ENCODE results near the gene MRPS18B. TPM values are rescaled to one million over a fixed set of nuclear protein-coding genes. Genes with fewer than 3 reads are reported as not detected.
"Not testable (repeated sequence)": the region's sequence is repeated elsewhere in the genome, so short reads cannot be mapped to it uniquely, and the experiment has no call there.

MRPS18B gene
- total RNA-seq, 6 donors from 2014 or later = 23.0 to 62.5 (median 45.7) TPM

- whole genome bisulfite sequencing, 2 donors = 90 to 91% methylated on average over 1 of the region's 1 CpG
- ATAC-seq (ENCODE audit: low FRiP score in 2 of 2) = no peak
- TF ChIP-seq EP300 (IDR thresholded peaks at IDR 0.05) (no peak), POLR2AphosphoS5 (IDR thresholded peaks at IDR 0.05) (no peak), POLR2A (IDR thresholded peaks at IDR 0.05) (no peak)
- TF ChIP-seq, protein P1, sequence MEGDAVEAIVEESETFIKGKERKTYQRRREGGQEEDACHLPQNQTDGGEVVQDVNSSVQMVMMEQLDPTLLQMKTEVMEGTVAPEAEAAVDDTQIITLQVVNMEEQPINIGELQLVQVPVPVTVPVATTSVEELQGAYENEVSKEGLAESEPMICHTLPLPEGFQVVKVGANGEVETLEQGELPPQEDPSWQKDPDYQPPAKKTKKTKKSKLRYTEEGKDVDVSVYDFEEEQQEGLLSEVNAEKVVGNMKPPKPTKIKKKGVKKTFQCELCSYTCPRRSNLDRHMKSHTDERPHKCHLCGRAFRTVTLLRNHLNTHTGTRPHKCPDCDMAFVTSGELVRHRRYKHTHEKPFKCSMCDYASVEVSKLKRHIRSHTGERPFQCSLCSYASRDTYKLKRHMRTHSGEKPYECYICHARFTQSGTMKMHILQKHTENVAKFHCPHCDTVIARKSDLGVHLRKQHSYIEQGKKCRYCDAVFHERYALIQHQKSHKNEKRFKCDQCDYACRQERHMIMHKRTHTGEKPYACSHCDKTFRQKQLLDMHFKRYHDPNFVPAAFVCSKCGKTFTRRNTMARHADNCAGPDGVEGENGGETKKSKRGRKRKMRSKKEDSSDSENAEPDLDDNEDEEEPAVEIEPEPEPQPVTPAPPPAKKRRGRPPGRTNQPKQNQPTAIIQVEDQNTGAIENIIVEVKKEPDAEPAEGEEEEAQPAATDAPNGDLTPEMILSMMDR (IDR thresholded peaks at IDR 0.05) = no peak
- Histone ChIP-seq H3K9me3 (no peaks in the 10 kb centered on the region), H3K27me3 (no peaks in the 10 kb centered on the region), H3K4me1 (peaks cover 0 to 33% (median 17%) of the 10 kb centered on the region in 4 donors), H3K4me3 (no peak overlapping the region), H3K36me3 (peaks cover 13 to 75% (median 46%) of the 10 kb centered on the region in 4 donors), H3K27ac (peak overlapping the region; percentile 39 to 73 (median 66))
- no peak for DNase-seq
Measured at GRCh38 chr6:30592287-30592686, 25.4 kb upstream of the MRPS18B start.

DNA sequence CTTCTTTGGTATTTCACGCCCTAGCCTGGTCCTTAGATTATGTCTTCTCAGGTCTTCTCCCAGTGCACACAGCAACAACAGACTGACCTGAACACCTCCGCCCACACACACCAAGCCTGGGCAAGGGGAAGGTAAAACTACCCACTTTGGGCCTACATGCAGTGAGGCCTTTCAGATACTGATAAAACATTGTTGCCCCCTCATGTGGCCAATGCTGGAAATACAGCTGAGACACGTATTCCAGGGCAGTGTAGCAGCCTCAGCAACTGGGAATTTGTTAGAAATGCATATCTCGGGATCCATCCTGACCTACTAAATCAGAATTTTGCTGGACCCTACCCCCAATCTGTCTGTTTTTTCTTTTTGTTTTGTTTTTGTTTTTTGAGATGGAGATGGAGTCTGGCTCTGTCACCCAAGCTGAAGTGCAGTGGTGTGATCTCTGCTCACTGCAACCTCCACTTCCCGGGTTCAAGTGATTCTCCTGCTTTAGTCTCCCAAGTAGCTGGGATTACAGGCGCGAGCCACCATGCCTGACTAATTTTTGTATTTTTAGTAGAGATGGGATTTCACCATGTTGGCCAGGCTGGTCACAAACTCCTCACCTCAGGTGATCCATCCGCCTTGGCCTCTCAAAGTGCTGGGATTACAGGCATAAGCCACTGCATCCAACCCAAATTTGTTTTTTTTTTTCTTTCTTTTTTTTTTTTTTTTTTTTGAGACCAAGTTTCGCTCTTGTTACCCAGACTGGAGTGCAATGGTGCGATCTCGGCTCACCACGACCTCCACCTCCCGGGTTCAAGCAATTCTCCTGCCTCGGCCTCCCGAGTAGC lies 20.1 kb upstream of the MRPS18B start:
- not testable (repeated sequence) for H3K9me3 ChIP-seq, H3K4me3 ChIP-seq, H3K4me1 ChIP-seq, H3K27me3 ChIP-seq
- peak in 1 of 2 donors; percentile 80 for DNase-seq
- 68 to 78% methylated on average over 15 of the region's 15 CpGs for WGBS, 2 donors
- peak; percentile 91 for ATAC-seq (ENCODE audit: low FRiP score in 2 of 2)
- TF ChIP-seq, protein P1 (IDR thresholded peaks at IDR 0.05) = peak; percentile 81 to 88 (median 86)
- peak in 1 of 4 donors; percentile 12 for TF ChIP-seq POLR2A (IDR thresholded peaks at IDR 0.05)
- Histone ChIP-seq H3K27ac (peak overlapping the region in 1 of 4 donors; percentile 14), H3K36me3 (peaks cover 13 to 51% (median 33%) of the 10 kb centered on the region in 4 donors)

- H3K4me3 ChIP-seq = no peak overlapping the region
- H3K9me3 ChIP-seq = no peaks in the 10 kb centered on the region
- H3K27ac ChIP-seq = no peak overlapping the region
- WGBS, 2 donors = 75 to 82% methylated on average over 10 to 12 of the region's 12 CpGs
- H3K36me3 ChIP-seq = peaks cover 28 to 53% (median 44%) of the 10 kb centered on the region in 4 donors
- H3K4me1 ChIP-seq = peaks cover 0 to 6% (median 0%) of the 10 kb centered on the region in 4 donors
- DNase-seq (no peak), ATAC-seq (ENCODE audit: low FRiP score in 2 of 2) (no peak)
- no peak for TF ChIP-seq POLR2AphosphoS5 (IDR thresholded peaks at IDR 0.05)
- TF ChIP-seq, protein P1 (IDR thresholded peaks at IDR 0.05) = no peak
- no peaks in the 10 kb centered on the region for H3K27me3 ChIP-seq
Measured at GRCh38 chr6:30598912-30599624, 18.6 kb upstream of the MRPS18B start.

DNA sequence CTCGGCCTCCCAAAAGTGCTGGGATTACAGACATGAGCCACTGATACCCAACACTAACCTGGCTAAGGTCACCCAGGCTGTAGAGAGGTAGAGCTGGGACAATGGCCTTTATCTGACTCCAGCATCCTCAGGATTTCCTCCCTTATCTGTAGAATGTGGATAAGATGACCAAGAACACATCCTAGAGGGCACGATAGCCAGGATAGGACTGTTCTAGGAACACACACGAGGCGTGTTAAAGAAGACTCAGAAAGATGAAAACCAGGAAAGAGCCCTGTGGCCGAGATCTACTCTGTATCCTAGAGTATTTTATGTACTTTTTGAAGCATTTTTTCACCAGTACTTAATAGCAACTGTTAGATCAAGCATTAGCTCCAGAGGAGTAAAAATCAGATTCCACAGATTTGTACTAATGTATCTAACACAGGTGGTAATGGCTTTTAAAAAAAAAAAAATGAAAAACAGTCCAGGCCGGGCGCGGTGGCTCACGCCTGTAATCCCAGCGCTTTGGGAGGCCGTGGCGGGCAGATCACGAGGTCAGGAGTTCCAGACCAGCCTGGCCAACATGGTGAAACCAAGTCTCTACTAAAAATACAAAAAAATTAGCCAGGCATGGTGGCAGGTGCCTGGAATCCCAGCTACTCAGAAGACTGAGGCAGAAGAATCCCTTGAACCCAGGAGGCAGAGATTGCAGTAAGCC lies 17.9 kb upstream of the MRPS18B start:
- Histone ChIP-seq H3K27ac (no peak overlapping the region), H3K9me3 (no peaks in the 10 kb centered on the region), H3K4me1 (peaks cover 0 to 6% (median 0%) of the 10 kb centered on the region in 4 donors), H3K36me3 (peaks cover 35 to 53% (median 45%) of the 10 kb centered on the region in 4 donors), H3K27me3 (no peaks in the 10 kb centered on the region), H3K4me3 (no peak overlapping the region)
- peak in 1 of 2 donors; percentile 57 for DNase-seq
- 75 to 77% methylated on average over 13 of the region's 13 CpGs for WGBS, 2 donors
- ATAC-seq (ENCODE audit: low FRiP score in 2 of 2) = no peak
- TF ChIP-seq POLR2AphosphoS5 (IDR thresholded peaks at IDR 0.05) (no peak), EP300 (IDR thresholded peaks at IDR 0.05) (no peak), POLR2A (IDR thresholded peaks at IDR 0.05) (no peak)
- TF ChIP-seq, protein P1 (IDR thresholded peaks at IDR 0.05) = no peak

Measured in upper lobe of left lung (tissue), 6 donors.